GM18907 (cell line): ENCODE data around the gene UBE2E2.
"Not testable (repeated sequence)": the region's sequence is repeated elsewhere in the genome, so short reads cannot be mapped to it uniquely, and the experiment has no call there.

Source experiments
- ATAC-seq: cut with Tn5 transposase; IDR thresholded peaks from one replicate; pipeline ENCODE4 v1.9.1; 2021; ENCODE audit warnings: mild to moderate bottlenecking, moderate library complexity; ENCODE audit not compliant: unreplicated experiment

Gene UBE2E2

DNA sequence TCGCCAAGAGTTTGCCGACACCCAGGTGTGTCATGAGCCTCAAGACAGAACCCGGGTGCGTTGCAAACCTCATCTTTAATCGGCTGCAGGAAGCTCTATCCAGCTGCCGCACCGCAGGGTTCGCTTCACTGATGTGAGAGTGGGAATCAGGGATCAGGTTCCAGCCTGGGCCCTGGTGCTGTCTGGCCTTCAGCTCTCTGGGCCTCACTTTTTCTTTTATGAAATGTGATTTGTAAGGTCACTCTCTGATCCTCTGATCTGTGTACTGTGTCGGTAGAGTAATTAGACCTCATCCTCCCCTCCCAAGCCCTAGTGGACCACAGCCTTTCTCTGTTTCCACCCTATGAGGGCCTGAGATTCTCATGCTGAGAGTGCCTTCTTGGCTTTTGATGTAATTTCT lies 399.8 kb downstream of the UBE2E2 start:
- ATAC-seq: no peak

DNA sequence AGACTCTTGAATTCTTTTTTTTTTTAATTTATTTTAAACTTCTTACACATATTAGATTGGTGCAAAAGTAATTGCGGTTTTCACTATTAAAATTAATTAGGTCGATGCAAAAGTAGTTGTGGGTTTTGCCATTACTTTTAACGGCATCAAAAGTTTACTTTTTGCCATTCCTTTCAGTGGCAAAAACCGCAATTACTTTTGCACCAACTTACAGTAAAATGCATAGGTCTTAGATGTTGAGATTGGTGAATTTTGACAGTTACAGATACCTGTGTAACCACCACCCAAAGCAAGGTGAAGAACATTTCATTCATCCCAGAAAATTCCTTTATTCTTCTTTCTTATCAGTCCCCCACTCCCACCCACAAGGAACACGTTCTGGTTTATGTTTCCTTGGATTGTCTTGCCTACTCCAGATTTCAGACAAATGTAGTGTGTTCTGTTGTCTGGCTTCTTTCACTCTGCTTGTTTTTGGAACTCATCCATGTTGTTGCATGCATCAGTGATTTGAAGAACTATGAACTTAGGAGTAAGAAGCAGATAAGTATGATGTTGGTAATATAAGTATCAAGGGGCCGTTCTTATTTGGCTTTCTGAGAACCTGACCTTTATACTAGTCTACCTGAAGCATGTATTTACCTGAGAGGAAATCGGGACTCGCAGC lies 404.2 kb downstream of the UBE2E2 start:
- ATAC-seq: no peak

DNA sequence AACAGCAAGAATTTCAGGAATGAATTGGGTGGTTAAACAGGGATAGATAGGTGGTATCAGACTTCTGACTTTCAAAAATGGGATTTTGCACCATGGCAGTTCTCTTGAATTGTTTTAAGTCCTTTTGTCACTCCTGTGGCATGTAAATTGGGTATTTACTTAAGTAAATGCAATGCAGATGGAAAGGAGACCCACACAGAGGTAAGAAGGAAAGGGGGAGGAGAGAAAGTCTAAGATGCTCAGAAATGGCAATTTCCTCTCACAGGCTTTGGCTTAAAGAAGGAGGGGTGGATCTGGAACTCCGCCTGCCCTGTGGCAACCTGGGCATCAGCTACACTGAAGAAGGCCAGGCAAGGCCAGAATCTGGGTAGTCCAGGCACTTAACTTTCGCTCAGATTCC lies 405.5 kb downstream of the UBE2E2 start:
- ATAC-seq: no peak

DNA sequence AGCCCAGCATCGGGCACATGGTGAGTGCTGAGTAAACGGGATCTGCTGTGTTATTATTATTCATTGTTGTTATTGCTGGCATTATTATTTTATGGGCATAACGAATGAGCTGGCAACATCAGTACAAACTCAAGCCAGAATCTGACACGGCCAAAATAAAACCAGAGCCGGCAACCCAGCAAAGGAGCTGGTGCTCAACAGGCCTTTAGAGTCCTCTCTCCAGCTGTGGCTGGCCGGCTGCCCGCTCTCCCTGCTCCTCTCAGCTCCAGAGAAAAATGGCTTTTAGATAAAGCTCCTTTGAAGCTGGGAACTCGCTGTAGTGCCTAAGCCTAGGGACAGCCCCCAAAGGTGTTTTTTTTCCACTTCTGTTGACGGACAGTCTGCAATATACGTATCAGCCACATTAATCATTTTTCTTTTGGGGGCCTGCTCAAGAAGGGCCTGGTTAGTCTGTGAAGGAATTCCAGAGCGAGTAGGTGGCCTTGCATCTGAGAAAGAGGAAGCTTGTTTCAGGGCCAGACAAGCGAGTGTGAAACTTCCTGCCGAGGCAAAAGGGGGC lies 408.7 kb downstream of the UBE2E2 start:
- no peak for ATAC-seq

DNA sequence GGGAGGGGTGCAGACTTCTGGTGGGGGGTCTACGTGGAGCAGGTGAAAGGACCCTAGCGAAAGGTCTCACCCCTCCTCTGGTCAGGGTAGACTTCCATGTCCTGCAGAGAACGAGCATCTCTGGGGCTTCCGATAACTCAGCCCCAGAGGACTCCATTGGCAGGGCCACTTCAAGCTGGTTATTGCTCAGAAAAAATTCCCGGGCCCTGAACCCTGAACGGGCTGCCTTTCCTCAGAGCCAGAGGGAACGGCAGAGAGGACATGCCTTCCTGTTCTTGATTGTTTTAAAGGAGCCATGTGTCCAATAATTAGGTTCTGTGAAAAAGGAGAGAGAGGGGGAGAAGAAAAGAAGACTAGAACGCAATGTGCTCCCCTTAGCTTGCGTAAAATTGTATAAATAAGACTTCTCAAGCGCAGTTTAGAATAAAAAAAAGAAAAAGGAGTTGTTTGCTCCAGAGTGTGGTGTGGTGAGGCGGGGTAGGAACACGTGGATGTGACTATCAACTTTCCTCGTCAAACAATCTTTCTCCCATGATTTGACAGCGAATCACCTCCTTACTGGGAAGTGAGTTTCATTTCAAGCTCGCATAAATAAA lies 409.3 kb downstream of the UBE2E2 start:
- ATAC-seq: no peak

DNA sequence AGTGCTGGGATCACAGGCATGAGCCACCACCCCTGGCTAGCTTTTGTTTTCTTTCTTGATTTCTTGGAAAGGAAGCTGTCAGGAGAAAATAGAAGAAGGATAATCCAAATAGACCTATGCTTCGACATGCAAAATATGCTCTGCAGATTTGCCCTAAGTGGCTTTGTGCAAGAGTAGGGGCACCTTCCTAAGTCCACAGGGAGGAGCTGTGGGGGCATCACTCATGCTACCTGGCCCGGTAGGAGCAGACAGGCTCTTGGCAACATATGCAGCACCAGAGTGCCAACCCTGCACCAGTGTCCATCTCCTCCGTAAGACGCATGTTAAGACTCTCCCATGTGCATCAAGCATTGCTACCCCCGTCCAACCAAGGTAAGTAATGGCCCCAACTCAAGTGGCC lies 411.9 kb downstream of the UBE2E2 start:
- no peak for ATAC-seq

DNA sequence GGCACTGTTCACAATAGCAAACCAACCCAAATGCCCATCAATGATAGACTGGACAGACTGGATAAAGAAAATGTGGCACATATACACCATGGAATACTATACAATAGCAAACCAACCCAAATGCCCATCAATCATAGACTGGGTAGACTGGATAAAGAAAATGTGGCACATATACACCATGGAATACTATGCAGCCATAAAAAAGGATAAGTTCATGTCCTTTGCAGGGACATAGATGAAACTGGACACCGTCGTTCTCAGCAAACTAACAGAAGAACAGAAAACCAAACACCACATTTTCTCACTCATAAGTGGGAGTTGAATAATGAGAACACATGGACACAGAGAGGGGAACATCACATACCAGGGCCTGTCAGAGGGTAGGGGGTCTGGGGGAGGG lies 415.3 kb downstream of the UBE2E2 start:
- not testable (repeated sequence) for ATAC-seq

DNA sequence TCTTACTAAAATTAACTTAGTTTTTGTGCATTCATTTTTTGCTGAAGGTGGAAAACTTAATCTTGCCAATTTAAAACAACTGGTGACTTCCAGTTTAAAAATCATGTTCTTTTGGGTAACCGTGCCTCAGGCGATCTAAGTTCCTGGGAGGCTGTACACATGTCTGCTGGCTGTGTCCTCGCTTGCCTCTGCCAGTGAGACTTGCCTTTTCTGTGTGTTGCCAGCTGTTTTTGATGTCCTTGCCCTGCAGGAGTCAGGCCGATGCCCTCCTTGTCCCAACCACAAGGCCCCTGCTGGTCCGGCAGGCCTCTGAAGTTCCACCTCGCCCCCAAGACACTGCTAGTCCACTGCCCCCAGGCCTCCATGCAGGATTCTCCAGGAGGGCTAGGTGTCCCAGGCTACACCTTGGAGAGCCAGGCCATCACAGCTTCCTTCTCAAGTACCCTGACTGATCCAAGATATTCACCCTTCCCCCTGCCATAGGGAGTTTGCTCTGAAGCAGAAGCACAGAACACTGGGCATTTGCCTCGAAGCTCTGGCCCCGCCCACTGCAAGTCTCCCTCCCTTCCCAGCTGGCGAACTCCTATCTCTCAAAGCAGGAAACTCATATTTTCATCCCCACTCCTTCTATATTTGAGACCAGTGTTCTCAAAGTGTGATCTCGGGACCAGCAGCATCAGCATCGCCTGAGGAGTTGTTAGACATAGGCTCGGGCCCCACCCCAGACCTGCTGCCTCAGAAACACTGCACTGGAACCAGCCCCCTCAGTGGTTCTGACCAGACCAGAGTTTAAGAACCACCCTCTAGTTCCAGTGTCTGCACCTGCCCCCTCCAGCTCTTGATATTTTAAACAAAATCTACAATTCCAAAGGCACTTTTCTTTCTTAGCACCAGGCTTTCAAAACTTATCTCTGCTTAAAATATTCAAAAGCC lies 416.8 kb downstream of the UBE2E2 start:
- ATAC-seq: no peak

DNA sequence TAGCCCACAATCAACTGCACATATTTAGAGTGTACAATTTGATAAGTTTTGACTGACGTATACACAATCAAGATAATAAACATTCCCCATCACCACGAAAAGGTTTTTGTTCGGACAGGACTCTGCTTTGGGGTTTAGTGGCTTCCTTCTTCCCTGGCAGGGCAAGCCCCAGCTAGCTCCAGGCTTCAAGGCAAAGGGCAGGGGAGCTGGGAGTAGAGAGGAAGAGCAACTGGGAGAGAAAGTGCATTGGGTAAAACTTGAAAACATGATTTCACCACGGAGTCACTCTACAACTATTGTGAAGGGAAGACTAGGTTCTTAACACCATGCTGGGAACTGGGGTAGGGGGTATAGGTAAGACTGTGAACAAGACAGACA lies 417.5 kb downstream of the UBE2E2 start:
- ATAC-seq: no peak

DNA sequence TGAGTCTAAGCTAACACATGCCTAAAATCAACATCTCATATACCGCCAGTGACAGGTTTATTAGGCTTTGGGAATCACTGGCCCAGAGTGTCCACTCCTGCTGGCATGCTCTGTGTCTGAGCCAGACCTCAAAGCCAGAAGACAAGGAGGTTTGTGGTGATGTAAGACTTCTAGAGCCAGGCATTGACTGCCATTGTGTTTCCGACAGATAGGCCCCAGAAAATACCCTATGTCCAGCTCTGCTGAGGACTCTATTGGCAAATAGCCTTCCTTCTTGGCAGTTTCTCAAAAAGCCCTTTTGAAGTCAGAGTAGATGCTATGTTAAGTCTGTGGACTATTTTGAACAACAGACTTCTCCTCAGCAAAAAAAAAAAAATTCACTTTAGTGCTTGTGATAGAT lies 420.7 kb downstream of the UBE2E2 start:
- no peak for ATAC-seq

DNA sequence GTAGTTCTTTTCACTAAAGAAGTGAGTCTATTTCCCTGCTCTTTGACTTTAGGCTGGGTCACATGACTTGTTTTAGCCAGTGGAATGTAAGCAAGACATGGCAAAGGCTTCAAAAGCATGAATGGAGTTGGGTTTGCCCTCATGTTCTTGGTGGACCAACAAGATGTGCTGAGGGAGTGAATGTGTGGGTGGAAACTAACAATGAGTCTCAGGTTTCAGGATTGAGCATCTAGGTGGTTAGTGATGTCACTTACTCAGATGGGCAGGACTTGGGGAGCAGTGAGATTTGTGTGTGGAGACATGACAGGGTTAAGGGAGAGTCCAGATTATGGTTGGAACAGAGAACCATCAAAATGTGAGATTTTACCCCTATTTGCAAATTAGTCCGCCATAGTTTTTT lies 421.2 kb downstream of the UBE2E2 start:
- ATAC-seq: no peak

DNA sequence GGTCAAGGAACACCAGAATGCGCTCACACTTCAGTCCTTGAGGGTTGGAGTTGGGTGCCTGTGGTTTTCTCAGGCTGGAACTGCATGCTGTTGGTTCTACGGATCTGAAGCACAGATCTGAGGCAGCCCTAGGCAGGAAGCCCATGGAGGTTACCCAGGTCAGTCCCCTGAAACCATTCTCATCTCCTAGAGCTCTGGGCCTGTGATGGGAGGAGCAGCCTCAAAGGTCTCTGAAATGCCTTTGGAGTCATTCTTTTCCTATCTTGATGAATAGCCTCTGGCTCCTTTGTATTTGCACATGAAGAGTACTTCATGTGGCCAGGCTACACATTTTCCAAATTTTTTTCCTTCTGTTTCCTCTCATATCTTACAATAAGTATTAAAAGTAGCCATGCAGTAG lies 423.3 kb downstream of the UBE2E2 start:
- no peak for ATAC-seq

DNA sequence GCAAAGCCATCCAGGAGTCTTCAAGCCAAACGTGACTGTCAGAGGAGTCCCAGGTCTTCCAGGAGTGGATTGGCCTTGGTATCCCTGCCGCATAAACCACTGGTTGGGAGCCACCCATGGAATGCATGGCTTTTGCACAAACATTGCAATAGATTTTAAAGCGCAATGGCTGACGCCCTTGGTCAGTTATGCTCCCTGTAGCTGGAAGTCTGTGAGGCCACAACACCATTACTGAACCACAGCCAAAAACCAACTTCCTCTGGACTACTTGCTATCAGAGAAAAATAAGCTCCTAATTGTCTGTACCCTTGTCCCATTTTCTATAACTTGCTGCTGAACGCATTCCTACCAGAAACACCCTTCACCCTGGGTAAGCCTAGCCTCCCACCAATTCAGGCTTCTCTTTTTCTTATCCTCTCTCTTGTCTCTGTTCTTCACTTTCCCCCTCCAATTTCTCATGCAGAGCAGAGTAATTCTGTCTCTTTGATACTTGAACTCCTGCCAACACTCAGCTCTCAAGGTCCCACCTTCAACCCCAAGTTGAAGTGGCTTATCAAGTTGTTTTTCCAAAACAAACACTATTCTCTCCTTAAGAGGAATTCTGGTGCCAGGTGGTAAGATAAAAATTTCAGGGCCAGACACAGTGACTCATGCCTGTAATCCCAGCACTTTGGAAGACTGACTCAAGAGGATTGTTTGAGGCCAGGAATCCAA lies 426.2 kb downstream of the UBE2E2 start:
- no peak for ATAC-seq

DNA sequence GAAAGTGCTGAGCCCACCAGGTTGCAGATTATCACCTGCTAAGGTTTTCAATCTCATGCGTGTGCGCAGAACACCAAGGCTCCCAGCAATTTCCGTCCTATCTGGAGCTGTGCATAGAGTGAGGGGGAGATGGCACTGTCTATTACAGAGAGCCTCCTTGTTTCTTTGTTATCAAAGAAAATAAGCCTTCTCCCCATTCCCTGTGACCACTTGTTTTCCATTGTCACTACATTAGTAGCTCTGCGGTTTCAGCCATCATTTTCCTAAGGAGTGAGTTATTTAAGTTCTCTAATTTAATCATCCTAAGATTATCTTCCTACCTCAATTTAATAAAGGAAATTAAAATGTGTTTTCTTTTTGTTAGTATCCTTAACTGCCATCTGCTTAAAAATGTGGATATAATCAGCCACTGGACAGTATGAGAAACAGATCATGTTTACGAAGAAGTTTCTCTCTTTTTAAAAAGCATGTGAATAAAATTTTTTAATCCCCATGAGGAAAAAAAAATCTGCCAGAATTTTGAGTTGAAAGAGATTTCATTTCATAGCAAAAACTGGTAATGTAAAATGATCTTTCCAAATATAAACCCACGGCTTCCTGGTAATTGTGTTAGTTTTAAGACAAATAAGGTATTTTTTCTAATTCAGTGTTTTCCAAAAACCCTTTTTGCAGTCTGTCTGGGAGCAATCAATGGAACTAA lies 430.3 kb downstream of the UBE2E2 start:
- ATAC-seq: no peak

DNA sequence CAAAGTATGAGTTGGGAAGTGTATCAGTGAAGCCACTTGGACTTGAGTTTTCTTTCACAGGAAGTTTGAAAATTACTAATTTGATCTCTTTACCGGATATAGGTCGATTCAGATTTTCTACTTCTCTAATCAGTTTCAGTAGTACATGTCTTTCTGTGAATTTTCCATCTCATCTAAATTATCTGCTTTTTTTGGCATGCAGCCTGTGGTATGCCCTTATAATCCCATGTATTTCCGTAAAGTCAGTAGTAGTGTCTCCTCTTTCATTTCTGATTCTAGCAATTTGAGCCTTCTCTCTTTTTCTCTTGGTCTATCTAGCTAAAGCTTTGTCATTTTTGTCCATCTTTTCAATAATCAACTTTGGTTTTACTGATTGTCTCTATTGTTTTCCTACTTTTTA lies 434.2 kb downstream of the UBE2E2 start:
- no peak for ATAC-seq

DNA sequence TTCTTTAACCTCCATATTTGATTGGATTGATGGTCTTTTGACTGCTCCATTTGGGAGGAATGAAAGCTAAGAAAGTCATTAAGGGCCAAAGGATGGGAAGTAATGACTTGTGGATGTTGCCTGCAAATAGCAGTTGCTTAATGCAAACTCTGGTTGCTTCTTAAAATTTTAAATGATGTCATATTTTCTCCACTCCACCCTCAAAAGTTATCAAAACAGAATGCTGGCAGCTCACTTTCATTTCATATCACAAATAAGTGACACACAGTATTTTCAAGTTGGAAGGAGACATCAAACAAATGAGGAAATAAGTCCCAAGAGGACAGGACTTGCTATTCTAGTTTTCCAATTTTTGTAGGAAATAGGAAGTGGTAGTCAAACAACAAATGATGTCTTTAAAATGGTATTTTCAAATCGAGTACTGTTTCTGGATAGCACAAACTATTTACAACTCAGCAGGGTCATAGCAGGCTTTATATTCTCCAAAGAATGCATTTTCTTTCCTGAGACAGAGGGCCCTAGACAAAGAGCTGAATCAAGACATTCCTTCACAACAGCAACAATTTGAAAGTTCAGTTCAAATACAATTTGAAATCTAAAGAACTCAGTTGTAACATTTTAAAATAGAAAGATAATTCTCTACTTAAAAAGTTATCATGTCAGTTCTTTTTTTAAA lies 437.5 kb downstream of the UBE2E2 start:
- no peak for ATAC-seq
